ENCODE data around the gene KLK13.

DNA sequence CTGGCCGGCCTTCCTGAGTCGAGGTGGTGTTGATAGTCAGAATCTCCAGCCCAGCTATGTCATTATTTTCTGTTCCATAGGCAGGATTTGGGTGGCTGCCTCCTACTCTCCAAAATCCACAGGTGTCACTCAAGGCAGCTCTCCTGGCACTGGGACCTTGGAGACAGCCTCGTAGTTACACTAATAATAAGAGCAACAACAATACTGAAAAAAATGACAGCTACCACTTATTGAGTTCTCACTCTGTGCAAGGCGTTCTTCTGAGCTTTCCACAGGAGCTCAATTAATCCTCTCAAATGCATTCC is 17.9 kb downstream of the KLK13 start:
- TF ChIP-seq CTCF (IDR thresholded peaks at IDR 0.05) (no peak), POLR2A (IDR thresholded peaks at IDR 0.05) (no peak)
